ENCODE measurements around the gene MYMX. TPM values are rescaled to one million over a fixed set of nuclear protein-coding genes. Genes with fewer than 3 reads are reported as not detected.
A peak's percentile ranks its signal among the peaks of the same experiment; 100 is the strongest.

Gene MYMX
- total RNA-seq, 4 donors from 2014 or later, result 0.95 TPM; not detected in 3

- DNase-seq, result peak; percentile 96
- Histone ChIP-seq H3K27me3 (peaks cover 4% of the 10 kb centered on the region), H3K4me1 (peaks cover 43 to 92% (median 74%) of the 10 kb centered on the region in 4 donors), H3K27ac (peak overlapping the region; percentile 85 to 94 (median 86)), H3K36me3 (no peaks in the 10 kb centered on the region), H3K4me3 (peak overlapping the region in 1 of 4 donors; percentile 79), H3K9me3 (no peaks in the 10 kb centered on the region)
- TF ChIP-seq POLR2A (IDR thresholded peaks at IDR 0.05) (no peak), POLR2AphosphoS5 (IDR thresholded peaks at IDR 0.05) (peak; percentile 45 to 83 (median 54)), EP300 (IDR thresholded peaks at IDR 0.05; ENCODE audit: low read depth) (no peak)
- TF ChIP-seq, protein P1, sequence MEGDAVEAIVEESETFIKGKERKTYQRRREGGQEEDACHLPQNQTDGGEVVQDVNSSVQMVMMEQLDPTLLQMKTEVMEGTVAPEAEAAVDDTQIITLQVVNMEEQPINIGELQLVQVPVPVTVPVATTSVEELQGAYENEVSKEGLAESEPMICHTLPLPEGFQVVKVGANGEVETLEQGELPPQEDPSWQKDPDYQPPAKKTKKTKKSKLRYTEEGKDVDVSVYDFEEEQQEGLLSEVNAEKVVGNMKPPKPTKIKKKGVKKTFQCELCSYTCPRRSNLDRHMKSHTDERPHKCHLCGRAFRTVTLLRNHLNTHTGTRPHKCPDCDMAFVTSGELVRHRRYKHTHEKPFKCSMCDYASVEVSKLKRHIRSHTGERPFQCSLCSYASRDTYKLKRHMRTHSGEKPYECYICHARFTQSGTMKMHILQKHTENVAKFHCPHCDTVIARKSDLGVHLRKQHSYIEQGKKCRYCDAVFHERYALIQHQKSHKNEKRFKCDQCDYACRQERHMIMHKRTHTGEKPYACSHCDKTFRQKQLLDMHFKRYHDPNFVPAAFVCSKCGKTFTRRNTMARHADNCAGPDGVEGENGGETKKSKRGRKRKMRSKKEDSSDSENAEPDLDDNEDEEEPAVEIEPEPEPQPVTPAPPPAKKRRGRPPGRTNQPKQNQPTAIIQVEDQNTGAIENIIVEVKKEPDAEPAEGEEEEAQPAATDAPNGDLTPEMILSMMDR (IDR thresholded peaks at IDR 0.05), result peak; percentile 76 to 92 (median 84)
- in situ Hi-C loops (cut with MboI; ENCODE audit: low pct_ligation_motif_present in 1 of 4, low pct_unique_long_range_greater_than_20kb in 1 of 4, low sequenced_read_pairs in 3 of 4) (no loop called here), intact Hi-C loops (cut with DNase I; ENCODE audit: low total_unique reads) (loop anchor here (2.0 kb wide), 1 partner anchor 13 kb away; no protein-coding TSS in a partner anchor)
- WGBS, 2 donors (ENCODE audit: low coverage in 1 of 2), result 7% methylated on average over 4 of the region's 4 CpGs; no CpG with 5 or more reads in 1 of the 2 donors
These were observed 4.7 kb downstream of the MYMX start for GRCh38 chr6:44221291-44221960.

- peaks cover 4% of the 10 kb centered on the region for H3K27me3 ChIP-seq
- H3K9me3 ChIP-seq, result no peaks in the 10 kb centered on the region
- H3K27ac ChIP-seq, result peak overlapping the region; percentile 85 to 94 (median 86)
- peak overlapping the region in 1 of 4 donors; percentile 79 for H3K4me3 ChIP-seq
- TF ChIP-seq EP300 (IDR thresholded peaks at IDR 0.05; ENCODE audit: low read depth) (no peak), POLR2AphosphoS5 (IDR thresholded peaks at IDR 0.05) (no peak), POLR2A (IDR thresholded peaks at IDR 0.05) (no peak)
- TF ChIP-seq, protein P1 (IDR thresholded peaks at IDR 0.05), result no peak
- in situ Hi-C loops (cut with MboI; ENCODE audit: low pct_ligation_motif_present in 1 of 4, low pct_unique_long_range_greater_than_20kb in 1 of 4, low sequenced_read_pairs in 3 of 4) (no loop called here), intact Hi-C loops (cut with DNase I; ENCODE audit: low total_unique reads) (loop anchor here (2.0 kb wide), 1 partner anchor 13 kb away; no protein-coding TSS in a partner anchor)
- no peak for DNase-seq
- H3K4me1 ChIP-seq, result peaks cover 43 to 93% (median 73%) of the 10 kb centered on the region in 4 donors
- WGBS, 2 donors (ENCODE audit: low coverage in 1 of 2), result 35% methylated on average over 2 of the region's 2 CpGs; no CpG with 5 or more reads in 1 of the 2 donors
- H3K36me3 ChIP-seq, result no peaks in the 10 kb centered on the region
These were observed 5.2 kb downstream of the MYMX start for GRCh38 chr6:44221961-44222335.

DNA sequence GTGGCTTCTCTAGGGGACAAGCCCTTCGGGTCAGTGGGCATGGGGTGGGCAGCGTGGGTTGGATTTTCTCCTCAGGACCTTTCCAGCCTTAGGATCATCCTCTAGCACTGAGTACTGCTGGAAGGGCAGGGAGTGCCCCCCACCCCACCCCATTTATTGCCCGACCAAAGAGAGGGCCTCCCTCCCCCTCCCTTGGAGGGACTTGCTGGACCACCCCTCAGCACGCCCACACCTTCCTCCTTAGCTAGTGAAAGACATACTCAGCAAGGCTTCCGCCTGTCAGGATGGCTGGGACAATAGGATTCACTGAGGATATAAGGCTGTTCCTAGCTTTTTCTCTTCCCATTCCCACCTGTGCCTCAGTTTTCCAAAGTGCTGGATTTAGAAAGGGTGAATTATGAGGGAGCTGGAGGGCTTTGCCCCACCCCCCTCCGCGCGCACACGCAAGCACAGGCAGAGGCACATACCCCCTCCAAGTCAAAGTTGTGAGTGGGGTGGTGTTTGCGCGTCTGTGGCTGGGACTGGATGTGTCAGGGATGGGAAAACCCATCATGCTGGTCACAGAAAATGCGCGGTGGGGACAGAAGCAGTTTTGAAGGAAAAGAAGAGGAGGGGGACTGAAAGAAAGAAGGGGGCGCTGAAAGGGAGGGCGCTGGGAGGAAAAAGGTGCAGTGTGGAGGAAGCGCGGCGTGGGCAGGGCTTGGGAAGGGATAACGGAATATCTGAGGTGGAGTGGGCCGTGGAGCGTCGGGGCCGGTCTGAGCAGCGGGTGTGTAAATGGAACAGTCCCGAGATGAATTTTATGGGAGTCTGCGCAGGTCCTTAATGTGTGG is 6.0 kb downstream of the MYMX start:
- intact Hi-C loops (cut with DNase I; ENCODE audit: low total_unique reads) (no loop called here), in situ Hi-C loops (cut with MboI; ENCODE audit: low pct_ligation_motif_present in 1 of 4, low pct_unique_long_range_greater_than_20kb in 1 of 4, low sequenced_read_pairs in 3 of 4) (no loop called here)
- peak overlapping the region; percentile 85 to 94 (median 86) for H3K27ac ChIP-seq
- 7 to 19% methylated on average over 16 to 26 of the region's 26 CpGs for WGBS, 2 donors (ENCODE audit: low coverage in 1 of 2)
- H3K9me3 ChIP-seq, result no peaks in the 10 kb centered on the region
- no peaks in the 10 kb centered on the region for H3K36me3 ChIP-seq
- peak overlapping the region; percentile 19 to 79 (median 56) for H3K4me3 ChIP-seq
- H3K4me1 ChIP-seq, result peaks cover 40 to 93% (median 71%) of the 10 kb centered on the region in 4 donors
- no peak for TF ChIP-seq POLR2AphosphoS5 (IDR thresholded peaks at IDR 0.05)
- no peak for TF ChIP-seq POLR2A (IDR thresholded peaks at IDR 0.05)
- no peak for TF ChIP-seq EP300 (IDR thresholded peaks at IDR 0.05; ENCODE audit: low read depth)
- TF ChIP-seq, protein P1 (IDR thresholded peaks at IDR 0.05), result no peak
- no peak for DNase-seq
- H3K27me3 ChIP-seq, result peaks cover 4% of the 10 kb centered on the region
